Activated CD4-positive, alpha-beta T cell treated with anti-CD3 and anti-CD28 coated beads for 1 hour (primary cell): Measurements from ENCODE around the gene ITPRID1.

Experiments used
- DNase-seq: peaks from one replicate; pipeline ENCODE4 v3.0.0-alpha.2; 2020

ITPRID1 gene

DNA sequence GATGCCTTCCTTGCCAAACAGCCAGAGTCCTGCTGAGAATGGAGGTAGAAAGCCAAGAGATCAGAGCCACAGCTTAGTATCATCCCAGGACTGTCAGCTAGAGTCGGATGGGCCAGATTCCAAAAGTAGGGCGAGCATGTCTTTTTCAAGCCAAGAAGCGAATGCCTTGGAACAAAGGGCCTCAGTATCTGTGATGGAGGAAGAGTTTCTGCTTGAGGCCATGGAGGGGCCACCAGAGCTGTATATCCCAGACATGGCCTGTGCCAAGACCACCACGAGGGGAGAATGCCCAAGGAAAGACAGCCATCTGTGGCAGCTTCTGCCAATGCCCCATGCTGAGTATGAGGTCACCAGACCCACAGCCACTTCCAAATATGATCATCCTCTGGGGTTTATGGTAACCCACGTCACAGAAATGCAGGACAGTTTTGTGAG lies 128.8 kb downstream of the ITPRID1 start:
- DNase-seq, result no peak

DNA sequence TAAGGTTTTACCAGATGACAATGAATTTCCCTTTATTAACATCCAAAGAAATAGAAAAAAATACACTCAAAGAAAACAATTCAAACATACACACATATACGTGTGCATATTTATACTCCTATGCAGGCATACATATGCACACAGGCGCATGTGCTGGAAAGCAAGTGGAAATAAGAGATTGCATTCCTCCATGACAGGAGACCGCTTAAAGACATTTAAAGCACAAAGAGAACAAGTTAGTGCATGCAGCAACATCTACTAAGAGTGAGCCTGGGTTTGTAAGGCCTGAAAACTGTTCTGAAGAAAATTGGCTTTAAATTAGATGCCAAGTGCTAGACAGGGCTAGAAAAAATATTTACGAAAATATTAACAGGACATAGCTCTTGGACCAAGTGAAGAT lies 133.1 kb downstream of the ITPRID1 start:
- DNase-seq, result no peak

- DNase-seq, result no peak
Measured at GRCh38 chr7:31647511-31647910, 133.6 kb downstream of the ITPRID1 start.

DNA sequence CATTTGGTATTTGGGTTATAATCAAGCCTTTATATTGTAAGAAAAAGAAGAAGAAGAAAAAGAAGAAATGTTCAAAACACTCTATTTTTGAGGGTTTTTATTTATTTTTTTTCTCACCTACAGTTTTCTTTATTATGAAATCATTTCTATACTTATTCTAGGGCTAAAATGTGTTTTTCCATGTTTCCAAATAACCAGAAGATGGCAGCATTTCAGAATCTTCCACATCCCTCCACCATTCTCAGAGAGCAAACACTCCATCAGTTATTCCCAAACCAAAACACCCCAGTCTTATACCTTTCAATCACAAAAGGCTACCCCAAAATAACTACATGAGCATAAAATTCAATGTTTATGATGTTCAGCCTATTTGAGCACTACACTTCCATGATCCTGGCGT lies 134.4 kb downstream of the ITPRID1 start:
- DNase-seq, result no peak

DNA sequence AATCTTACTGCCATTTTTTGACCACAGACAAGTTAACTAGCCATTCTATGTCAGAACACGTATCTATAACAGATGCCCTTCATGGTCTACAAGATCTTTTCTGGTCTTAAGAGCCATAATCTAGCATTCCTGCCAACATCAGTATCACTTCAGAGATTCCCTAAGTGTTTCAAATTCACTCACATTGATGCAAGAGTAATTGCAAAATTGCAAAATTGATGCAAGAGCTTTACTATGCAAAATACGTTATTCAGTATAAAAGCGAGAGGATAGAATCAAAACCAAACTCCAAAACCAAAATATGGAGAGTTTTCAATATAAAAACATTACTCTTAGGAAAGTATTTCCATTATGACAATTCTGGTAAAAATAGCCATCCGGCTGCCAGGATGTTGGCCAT lies 135.0 kb downstream of the ITPRID1 start:
- DNase-seq, result no peak

DNA sequence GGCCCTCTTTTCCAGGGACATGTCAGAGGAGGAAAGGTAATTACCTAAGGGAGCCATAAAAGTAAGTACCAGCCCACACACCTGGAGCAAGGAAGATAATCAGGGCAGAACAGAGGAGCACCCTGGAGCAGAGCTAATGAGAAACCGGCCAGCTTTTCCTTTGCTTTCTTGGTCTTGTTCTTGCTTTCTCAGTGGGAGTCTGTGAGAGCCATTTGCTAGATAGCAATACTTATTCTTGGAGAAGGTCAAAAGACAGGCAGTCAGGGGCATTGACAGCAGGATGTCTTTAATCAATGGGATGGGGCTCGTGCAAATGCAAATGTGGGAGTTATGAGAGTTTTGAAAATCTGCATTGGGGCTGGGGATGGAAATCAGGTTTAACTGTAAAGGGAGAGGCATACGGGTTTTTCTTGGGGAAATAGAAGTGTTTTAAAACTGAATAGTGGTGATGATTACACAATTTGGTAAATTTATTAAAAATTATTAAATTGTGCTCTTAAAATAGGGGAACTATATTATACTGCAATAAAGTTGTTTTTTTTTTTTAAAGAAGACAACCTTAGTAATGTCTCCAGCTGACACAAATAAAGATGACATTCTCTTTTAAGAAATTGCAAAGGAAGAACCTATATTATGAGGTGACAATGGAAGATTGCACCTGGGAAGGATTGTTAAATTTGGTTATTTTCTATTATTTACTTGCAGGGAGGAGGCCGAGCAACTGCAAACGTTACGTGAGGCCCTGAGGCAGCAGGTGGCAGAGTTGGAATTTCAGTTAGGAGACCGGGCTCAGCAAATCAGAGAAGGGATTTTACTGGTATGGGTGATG lies 137.6 kb downstream of the ITPRID1 start:
- DNase-seq, result no peak

DNA sequence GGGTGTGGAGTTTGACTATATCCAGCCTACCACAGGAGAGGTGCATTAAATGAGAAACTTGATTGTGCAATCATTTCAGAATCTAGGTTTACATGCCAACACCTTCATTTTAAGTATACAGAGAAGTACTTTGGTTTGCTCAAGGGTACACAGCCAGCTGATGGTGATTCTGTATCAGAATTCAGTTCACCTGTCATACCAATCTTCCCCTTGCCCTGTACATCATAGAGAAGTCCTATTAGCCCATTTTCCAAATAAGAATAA lies 138.1 kb downstream of the ITPRID1 start:
- DNase-seq, result no peak

- DNase-seq, result no peak
Measured at GRCh38 chr7:31663072-31663471, 149.2 kb downstream of the ITPRID1 start.

GRCh38 chr7:31664890-31665289 lies 151.0 kb downstream of the ITPRID1 start:
- no peak for DNase-seq

GRCh38 chr7:31665546-31665945 lies 151.7 kb downstream of the ITPRID1 start:
- DNase-seq, result no peak

- DNase-seq, result no peak
Measured at GRCh38 chr7:31669461-31669860, 155.6 kb downstream of the ITPRID1 start.

- DNase-seq, result no peak
Measured at GRCh38 chr7:31679574-31680305, 165.8 kb downstream of the ITPRID1 start.

DNA sequence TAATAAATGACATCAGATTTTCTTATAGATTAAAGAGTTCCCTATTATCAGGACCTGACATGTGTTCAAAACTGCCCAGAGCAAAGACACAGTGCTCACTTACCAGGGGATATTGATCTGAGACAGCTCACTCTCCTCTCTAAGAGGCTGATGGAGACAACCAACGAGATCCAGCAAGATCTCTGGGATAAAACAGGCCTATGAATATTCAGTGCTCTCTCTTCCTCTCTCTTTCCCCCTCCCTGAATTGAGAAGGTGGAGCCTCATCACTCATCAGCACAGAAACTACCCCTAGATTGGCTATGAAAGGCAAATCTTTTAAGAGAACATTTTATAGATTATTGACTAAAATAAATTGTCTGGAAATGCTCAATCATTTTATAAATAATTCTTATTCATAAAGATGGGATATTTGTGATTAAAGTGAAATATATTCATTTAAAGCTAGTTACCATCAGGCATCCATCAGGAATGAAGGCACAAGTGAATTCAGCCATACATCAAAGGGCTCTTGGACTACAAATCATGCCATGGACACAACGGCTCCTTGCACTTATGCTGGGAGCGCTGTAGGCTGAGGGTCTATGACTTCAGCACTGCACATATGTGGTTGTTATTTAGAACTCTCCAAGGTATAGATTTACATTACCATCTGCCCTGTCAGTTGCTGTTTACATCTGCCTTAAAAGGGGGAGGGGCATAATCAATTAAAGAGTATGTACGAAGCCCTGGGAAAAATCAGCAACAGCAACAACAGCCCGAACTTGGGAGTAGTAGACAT lies 169.7 kb downstream of the ITPRID1 start:
- DNase-seq, result no peak

GRCh38 chr7:31687024-31687748 lies 173.3 kb downstream of the ITPRID1 start, which contains the start of gene PPP1R17:
Gene PPP1R17 (plus strand): TSS chr7:31687215. CDS start chr7:31692442, 5,227 bp downstream.
- DNase-seq, result no peak

GRCh38 chr7:31688372-31688771 lies 174.5 kb downstream of the ITPRID1 start:
- no peak for DNase-seq

- no peak for DNase-seq
Measured at GRCh38 chr7:31688996-31689395, 175.1 kb downstream of the ITPRID1 start.

DNA sequence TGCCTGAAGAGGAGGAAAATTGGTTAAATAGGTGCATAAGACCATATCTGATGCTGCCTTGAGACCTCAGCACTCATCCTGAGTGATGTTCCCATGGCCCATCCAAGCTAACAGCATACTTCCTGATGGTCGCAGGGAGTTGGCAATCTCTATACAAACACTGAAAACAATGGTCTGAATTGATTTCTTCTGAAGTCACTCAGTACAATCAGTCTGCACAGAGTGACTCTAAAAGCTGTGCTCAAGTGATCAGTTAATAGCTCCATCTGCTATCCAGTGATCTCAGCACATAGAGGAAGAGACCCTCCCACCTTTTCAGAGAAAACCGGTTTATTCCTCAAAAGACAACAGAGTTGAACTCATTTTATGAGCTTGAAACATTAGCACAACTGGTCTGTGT lies 177.0 kb downstream of the ITPRID1 start:
- no peak for DNase-seq

GRCh38 chr7:31692451-31692850 lies 178.6 kb downstream of the ITPRID1 start:
- DNase-seq, result no peak

DNA sequence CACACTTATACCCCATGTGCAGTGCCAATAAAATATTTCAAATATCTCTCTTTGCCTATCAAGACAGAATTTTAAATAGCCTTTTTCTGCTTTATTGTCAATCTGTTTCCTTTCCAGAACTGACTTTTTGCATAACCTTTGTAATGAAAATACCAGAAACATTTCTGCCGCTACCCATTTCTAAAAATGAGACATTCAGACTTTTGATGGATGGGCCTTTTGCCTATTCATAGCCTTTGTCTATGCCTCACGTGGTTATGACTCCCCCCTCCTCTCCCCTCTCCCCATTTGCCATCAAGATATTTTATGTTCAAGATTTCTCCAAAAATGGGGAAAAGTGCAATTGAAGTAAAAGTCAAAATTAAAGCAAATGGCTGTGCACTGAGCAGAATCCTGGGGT lies 179.0 kb downstream of the ITPRID1 start:
- no peak for DNase-seq

DNA sequence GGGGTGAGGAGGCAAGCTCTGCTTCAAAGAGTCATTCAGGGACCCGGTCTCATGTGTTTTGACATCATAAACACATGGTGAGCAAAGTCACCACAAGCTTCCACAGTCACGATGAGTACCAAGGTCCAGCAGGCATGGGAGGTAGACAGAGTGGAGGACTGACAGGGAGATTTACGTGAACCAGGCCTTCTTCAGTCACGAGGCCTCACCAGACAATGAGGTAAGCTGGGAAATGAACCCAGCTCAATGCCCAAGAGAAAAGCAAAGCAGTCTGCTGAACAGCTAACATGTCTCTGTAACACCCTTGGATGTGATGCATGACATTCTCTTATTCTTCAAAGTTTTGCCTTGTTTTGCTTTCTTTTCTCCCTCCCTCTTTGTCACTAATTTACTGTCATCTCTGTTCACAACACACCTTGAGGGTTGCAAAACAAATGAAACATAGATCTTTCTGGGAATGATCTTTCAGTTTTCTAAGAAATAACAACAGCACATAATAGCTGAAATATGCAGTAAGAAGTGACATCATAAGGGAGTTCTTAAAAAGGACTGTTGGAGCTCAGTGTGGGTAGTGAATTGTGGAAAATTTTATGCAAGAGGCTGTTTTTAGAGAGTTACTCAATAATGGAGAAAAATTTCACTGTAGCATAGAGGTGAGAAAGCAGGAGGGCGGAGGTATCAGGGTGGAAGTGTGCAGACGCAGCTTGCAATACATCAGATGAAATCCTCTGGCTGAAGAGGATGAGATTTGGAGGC lies 182.1 kb downstream of the ITPRID1 start:
- no peak for DNase-seq

- DNase-seq, result no peak
Measured at GRCh38 chr7:31699050-31699449, 185.2 kb downstream of the ITPRID1 start.

DNA sequence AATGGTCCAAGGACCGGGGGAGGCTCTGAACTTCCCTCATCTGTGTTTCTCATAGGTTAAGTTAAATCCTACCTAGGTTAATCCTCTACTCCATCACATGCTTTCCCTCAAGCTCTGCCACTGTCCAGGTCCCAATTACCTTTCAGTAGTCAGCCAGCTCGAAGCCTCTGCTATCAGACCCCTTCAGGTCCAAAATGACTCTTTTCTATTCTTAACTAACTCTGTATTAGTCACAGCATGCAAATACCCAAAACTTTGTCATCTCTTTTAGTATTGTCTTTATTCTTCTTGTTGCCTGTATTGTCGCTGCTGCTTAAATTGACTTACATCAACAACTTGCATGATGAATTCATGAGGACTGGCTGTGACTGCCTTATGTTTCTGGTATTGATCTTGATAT lies 188.5 kb downstream of the ITPRID1 start:
- no peak for DNase-seq
